Left kidney (tissue), 2 donors: ENCODE data around the gene HOXD8. TPM values are rescaled to one million over a fixed set of nuclear protein-coding genes. Genes with fewer than 3 reads are reported as not detected.

Experiments used
- DNase-seq: peaks from one replicate; pipeline ENCODE4 v3.0.0-alpha.2; 2013
- polyA plus RNA-seq: library from polyadenylated mRNA; unstranded; fragments of 120-200 nt; gene quantifications from one replicate; pipeline ENCODE4 v1.2.1, GENCODE V29; 2013; ENCODE audit not compliant: insufficient read length

The HOXD8 gene
- polyA plus RNA-seq, 1 donor = 170 TPM

DNA sequence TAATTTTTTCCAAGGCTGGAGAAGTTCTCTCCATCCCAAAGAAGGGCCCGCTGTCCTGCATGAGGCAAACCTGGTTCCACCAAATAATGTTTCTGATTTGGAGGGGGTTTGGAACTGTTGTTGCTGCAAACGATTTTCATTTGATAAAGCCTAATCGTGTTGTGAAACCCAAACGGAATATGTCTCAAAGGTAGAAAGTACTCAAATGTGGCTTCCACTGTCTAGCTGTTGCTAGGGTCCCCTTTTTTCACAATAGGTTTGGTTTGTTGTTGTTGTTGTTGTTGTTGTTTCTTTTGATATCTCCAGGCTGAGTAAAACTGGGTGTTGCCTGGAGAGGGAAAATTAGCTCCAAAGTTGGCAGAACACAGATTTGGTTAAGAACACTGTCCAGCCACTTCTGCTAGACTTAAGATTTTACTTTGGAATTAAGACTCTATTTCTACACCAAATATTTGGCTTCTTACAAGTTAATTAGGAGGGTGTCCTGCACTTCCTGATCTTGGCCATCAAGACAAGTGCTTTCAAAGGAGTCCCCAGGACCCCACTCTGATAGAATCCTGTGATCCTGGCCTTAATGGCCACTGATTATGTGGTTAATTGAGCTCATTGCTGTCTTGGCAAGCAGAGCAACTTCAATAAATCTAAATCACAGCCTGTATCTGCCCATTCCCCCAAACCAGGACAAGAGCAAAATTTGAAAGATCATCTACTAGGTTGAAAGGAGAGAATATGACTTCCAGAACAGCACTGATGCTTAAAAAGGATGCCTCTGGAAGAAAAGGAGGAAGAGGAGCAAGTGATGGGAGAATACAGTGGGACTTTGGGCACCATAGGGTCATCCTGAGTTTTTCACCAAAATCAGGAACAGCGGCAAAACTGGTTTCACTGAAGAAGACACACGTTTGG is 40.3 kb upstream of the HOXD8 start:
- no peak for DNase-seq

GRCh38 chr2:176089843-176090395 is 39.6 kb upstream of the HOXD8 start:
- no peak for DNase-seq

GRCh38 chr2:176090862-176091261 is 38.6 kb upstream of the HOXD8 start:
- DNase-seq = no peak

GRCh38 chr2:176091329-176092258 is 37.9 kb upstream of the HOXD8 start:
- DNase-seq = no peak

GRCh38 chr2:176092270-176093144 is 37.0 kb upstream of the HOXD8 start, which contains the start of gene HOXD13:
Gene HOXD13 (plus strand): TSS chr2:176092721. CDS start chr2:176092891, 170 bp downstream.
- no peak for DNase-seq

DNA sequence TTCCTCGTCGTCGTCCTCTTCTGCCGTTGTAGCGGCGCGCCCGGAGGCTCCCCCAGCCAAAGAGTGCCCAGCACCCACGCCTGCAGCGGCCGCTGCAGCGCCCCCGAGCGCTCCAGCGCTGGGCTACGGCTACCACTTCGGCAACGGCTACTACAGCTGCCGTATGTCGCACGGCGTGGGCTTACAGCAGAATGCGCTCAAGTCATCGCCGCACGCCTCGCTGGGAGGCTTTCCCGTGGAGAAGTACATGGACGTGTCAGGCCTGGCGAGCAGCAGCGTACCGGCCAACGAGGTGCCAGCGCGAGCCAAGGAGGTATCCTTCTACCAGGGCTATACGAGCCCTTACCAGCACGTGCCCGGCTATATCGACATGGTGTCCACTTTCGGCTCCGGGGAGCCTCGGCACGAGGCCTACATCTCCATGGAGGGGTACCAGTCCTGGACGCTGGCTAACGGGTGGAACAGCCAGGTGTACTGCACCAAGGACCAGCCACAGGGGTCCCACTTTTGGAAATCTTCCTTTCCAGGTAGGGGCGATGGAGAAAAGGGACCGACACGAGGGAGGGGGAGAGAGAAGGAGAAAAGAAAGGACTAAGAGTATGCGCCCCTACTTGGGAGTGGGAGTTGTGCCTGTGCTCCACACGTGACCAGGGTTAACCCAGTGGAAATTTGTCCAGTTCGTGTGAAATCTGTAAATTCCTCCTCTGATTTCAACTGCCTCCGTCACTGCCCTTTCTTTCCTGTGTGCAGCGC is 36.2 kb upstream of the HOXD8 start:
- DNase-seq = no peak

DNA sequence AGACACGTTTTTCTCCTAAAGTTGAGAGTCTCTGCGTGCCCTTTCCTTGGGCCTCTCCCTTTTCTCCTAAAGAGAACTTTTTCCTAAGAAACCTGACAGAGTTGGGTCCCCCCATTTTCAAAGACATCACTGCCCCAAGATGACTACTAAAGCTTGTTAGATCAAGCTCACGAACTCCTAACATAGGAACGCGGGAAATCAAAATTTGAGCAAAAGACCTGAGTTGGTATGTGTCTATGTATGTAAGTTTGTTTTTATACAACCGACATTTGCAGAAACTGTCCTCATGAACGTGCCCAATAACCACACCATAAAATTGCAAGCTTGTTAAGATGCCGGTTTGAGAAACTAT is 35.6 kb upstream of the HOXD8 start:
- DNase-seq = no peak

DNA sequence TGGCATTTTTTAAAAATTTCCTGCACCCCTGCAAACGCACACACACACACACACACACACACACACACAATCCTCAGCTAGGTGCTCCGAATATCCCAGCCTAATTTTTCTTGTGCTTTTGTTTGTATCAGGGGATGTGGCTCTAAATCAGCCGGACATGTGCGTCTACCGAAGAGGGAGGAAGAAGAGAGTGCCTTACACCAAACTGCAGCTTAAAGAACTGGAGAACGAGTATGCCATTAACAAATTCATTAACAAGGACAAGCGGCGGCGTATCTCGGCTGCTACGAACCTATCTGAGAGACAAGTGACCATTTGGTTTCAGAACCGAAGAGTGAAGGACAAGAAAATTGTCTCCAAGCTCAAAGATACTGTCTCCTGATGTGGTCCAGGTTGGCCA is 35.2 kb upstream of the HOXD8 start:
- DNase-seq = no peak

GRCh38 chr2:176095421-176095820 is 34.1 kb upstream of the HOXD8 start:
- DNase-seq = no peak

- no peak for DNase-seq
Measured at GRCh38 chr2:176096243-176096985, 33.1 kb upstream of the HOXD8 start.

DNA sequence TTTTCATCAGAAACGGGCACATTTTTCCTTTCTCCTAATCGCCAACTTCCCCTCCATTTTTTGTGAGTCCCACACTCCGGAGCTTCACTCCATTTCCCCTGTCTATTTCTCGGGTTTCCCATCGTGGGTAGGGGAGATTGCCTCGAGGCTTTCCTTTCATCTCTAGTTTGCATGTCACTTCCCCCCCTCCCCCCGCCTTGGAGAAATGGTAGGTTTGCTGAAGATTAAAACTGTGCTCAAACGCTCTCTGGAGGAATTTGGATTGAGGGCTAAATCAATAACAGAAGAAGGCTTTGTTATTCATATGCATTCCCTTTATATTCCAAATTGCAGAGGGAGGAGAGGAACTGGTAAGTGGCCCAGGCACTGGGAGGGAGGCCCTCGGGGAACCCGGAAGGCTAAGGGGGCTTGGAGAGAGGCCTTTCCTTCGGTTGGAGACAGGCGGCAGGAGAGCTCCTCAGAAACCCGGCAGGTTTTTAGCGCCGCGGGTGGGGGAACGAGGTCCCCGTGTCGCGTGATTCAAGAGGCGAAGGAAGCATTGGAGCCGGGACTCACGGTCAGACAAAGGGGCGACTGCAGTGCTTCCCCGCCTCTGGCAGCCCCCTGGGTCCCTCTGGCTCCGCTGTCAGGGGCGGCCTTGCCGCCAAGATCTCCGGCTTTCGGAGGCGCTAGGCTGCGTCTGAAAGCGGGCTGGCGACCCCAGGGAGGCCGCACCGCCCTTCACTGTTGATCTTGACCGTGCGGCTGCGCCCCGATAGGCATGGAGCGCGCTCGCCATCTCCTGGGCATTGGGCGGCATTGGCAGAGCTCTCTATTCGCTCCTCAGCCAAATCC is 32.3 kb upstream of the HOXD8 start:
- no peak for DNase-seq

DNA sequence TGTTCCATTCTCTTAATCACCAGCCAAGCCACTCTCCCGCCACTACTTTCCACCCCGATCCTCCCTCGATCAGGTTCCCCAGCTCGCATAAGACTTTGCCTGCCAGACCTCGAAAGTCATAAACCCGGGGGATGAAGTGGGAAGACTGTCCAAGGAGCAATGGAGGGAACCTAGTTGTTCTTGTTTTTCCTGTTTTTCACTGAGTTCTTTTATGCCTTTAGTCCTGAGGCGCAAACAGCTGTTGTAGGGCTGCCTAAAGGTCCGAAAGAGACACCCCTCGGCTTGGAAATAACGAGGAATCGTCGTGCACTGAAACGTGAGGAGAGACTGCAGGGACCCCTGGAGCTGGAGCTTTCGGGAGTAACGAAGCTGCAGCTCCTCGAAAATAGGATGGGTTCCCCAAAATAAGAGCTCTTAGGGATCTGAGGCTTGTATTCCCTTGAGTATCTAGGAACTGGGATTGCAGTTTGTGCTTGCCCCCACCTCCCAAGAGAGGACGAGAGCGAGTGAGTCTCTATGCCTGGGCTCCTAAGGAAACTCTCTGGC is 31.6 kb upstream of the HOXD8 start:
- DNase-seq = no peak

- no peak for DNase-seq
Measured at GRCh38 chr2:176098366-176099158, 30.9 kb upstream of the HOXD8 start.

- DNase-seq = no peak
Measured at GRCh38 chr2:176099159-176099727, 30.3 kb upstream of the HOXD8 start.

DNA sequence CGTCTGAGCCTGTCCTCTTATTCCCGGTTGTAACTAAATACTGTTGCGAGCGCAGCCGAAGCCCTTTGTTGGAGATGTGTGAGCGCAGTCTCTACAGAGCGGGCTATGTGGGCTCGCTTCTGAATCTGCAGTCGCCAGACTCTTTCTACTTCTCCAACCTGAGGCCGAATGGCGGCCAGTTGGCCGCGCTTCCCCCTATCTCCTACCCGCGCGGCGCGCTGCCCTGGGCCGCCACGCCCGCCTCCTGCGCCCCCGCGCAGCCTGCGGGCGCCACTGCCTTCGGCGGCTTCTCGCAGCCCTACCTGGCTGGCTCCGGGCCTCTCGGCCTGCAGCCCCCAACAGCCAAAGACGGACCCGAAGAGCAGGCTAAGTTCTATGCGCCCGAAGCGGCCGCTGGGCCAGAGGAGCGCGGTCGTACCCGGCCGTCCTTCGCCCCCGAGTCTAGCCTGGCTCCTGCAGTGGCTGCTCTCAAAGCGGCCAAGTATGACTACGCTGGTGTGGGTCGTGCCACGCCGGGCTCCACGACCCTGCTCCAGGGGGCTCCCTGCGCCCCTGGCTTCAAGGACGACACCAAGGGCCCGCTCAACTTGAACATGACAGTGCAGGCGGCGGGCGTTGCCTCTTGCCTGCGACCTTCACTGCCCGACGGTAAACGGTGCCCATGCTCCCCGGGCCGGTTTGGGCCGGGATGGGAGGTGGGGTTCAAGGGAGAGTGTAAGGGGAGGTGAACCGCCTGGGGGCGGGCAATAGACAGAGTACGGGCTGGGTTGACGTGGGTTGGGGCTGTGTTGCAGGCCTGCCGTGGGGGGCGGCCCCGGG is 29.6 kb upstream of the HOXD8 start, which contains the start of gene HOXD12:
HOXD12 (plus strand) TSS at position 68 of the 819 bp plus-strand sequence; CDS start at position 75, 7 bp downstream.
- DNase-seq = no peak

DNA sequence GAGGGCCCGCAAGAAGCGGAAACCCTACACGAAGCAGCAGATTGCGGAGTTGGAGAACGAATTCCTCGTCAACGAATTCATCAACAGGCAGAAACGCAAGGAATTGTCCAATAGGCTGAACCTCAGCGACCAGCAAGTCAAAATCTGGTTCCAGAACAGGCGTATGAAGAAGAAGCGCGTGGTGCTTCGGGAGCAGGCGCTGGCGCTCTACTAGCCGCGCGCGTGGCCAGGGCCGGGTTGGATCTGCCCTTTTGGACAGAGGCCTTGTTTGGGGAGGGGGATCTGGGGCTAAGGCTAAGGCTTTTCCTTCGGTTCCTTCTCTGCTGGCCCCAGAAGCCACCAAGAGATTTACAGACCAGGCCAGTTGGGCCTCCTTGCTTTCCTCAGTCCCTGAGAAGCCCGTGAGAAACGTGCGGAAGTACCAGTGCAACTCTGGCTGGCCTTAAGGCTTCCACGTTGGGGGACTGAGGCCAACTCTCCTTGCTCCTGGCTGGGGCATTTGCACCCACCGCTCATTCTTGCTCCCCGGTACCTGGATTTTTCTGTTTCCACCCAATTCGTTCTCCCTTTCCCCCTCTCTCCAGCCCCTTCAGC is 28.9 kb upstream of the HOXD8 start:
- DNase-seq = no peak
